HG03175 (cell line): ENCODE results near the gene FKBP1A.

Source experiments
- ATAC-seq: cut with Tn5 transposase; IDR thresholded peaks from one replicate; pipeline ENCODE4 v1.9.1; 2021; ENCODE audit warnings: mild to moderate bottlenecking, moderate library complexity; ENCODE audit not compliant: unreplicated experiment

Gene FKBP1A

GRCh38 chr20:1335961-1336698 is 56.7 kb downstream of the FKBP1A start:
- no peak for ATAC-seq

- no peak for ATAC-seq
Observed at GRCh38 chr20:1334761-1335160, 58.1 kb downstream of the FKBP1A start.

- ATAC-seq: no peak
Observed at GRCh38 chr20:1334370-1334731, 58.5 kb downstream of the FKBP1A start.

GRCh38 chr20:1333462-1334369 is 59.1 kb downstream of the FKBP1A start:
- no peak for ATAC-seq

- ATAC-seq: no peak
Observed at GRCh38 chr20:1332749-1333300, 60.0 kb downstream of the FKBP1A start.

GRCh38 chr20:1331801-1332453 is 60.9 kb downstream of the FKBP1A start:
- ATAC-seq: no peak

- ATAC-seq: no peak
Observed at GRCh38 chr20:1331101-1331500, 61.8 kb downstream of the FKBP1A start.

- peak; percentile 35 for ATAC-seq
Observed at GRCh38 chr20:1330075-1330830, 62.6 kb downstream of the FKBP1A start.

GRCh38 chr20:1328680-1329330 is 64.0 kb downstream of the FKBP1A start, which contains the start of gene SDCBP2:
Gene SDCBP2 (minus strand): TSS chr20:1329139. CDS start chr20:1320416, 8,723 bp downstream.
- no peak for ATAC-seq

GRCh38 chr20:1327827-1328679 is 64.8 kb downstream of the FKBP1A start:
- no peak for ATAC-seq

GRCh38 chr20:1327241-1327653 is 65.6 kb downstream of the FKBP1A start:
- ATAC-seq: no peak

- ATAC-seq: no peak
Observed at GRCh38 chr20:1326031-1326930, 66.6 kb downstream of the FKBP1A start.

GRCh38 chr20:1325173-1326030 is 67.5 kb downstream of the FKBP1A start:
- ATAC-seq: peak; percentile 89

- no peak for ATAC-seq
Observed at GRCh38 chr20:1324598-1325172, 68.2 kb downstream of the FKBP1A start.

GRCh38 chr20:1323830-1324597 is 68.8 kb downstream of the FKBP1A start:
- ATAC-seq: no peak

GRCh38 chr20:1323256-1323655 is 69.6 kb downstream of the FKBP1A start:
- ATAC-seq: no peak
